K562 (cell line): ENCODE results near the gene CRABP2. TPM values are rescaled to one million over a fixed set of nuclear protein-coding genes. Genes with fewer than 3 reads are reported as not detected.

Experiments used
- BHLHE40 ChIP-seq: IDR thresholded peaks from 2 replicates; pipeline ENCODE4 v1.6.1; 2011; ENCODE audit warnings: low read length, improper control_type of control experiment
- BRCA1 ChIP-seq, 2 experiments: fragments of 450-650 bp in 1 of 2; sonication (generic) in 1 of 2; formaldehyde crosslinking in 1 of 2; IDR thresholded peaks; 2 replicates each; pipeline versions ENCODE4 v1.5.0 to v1.6.1; 2017 to 2020; ENCODE audit warnings: mild to moderate bottlenecking in 1 of 2, missing genetic modification reagents in 1 of 2
- E2F3 ChIP-seq: fragments of 250-450 bp; sonication (Bioruptor Pico); IDR thresholded peaks from 2 replicates; pipeline ENCODE4 v1.4.0; 2020; ENCODE audit warnings: mild to moderate bottlenecking
- KLF16 ChIP-seq: IDR thresholded peaks from 2 replicates; pipeline ENCODE4 v1.6.1; 2016; ENCODE audit warnings: antibody characterized with exemption
- NFATC3 ChIP-seq: fragments of 450-650 bp; IDR thresholded peaks from 2 replicates; pipeline ENCODE4 v1.6.1; 2017; ENCODE audit warnings: mild to moderate bottlenecking
- PTBP1 ChIP-seq: fragments of 200-400 bp; formaldehyde crosslinking; IDR thresholded peaks from 2 replicates; pipeline ENCODE4 v1.6.1; 2017; ENCODE audit warnings: low read depth, low read length
- RB1 ChIP-seq: fragments of 450-650 bp; IDR thresholded peaks from 2 replicates; pipeline ENCODE4 v1.6.1; 2017; ENCODE audit warnings: low read depth, mild to moderate bottlenecking
- SRSF7 ChIP-seq: fragments of 200-400 bp; formaldehyde crosslinking; optimal IDR thresholded peaks from 2 replicates; pipeline ENCODE3; 2017; ENCODE audit warnings: mild to moderate bottlenecking, low read depth, low read length
- TCF15 ChIP-seq: fragments of 250-450 bp; sonication (Bioruptor Pico); IDR thresholded peaks from 2 replicates; pipeline ENCODE4 v1.8.0; 2022; ENCODE audit warnings: moderate library complexity, mild to moderate bottlenecking, inconsistent platforms
- TCF7 ChIP-seq: sonication (generic); IDR thresholded peaks from 2 replicates; pipeline ENCODE4 v1.6.1; 2016; ENCODE audit warnings: antibody characterized with exemption, borderline replicate concordance
- ZFP36 ChIP-seq: fragments of 150-350 bp; IDR thresholded peaks from 2 replicates; pipeline ENCODE4 v1.6.1; 2018; ENCODE audit warnings: low read length, low read depth; ENCODE audit not compliant: partially characterized antibody
- ZNF165 ChIP-seq: fragments of 250-450 bp; sonication (Bioruptor Pico); IDR thresholded peaks from 2 replicates; pipeline ENCODE4 v1.4.0; 2020; ENCODE audit warnings: borderline replicate concordance
- ZNF318 ChIP-seq, 2 experiments: fragments of 450-650 bp; IDR thresholded peaks; 2 replicates each; pipeline ENCODE4 v1.6.1; 2016; ENCODE audit warnings: mild to moderate bottlenecking in 2 of 2, borderline replicate concordance in 1 of 2, low read depth in 1 of 2, moderate library complexity in 1 of 2
- ZNF717 ChIP-seq: fragments of 250-450 bp; sonication (Bioruptor Pico); IDR thresholded peaks from 2 replicates; pipeline ENCODE4 v1.5.0; 2021
- polyA plus RNA-seq, 8 experiments: library from polyadenylated mRNA; depleted of rRNA in 4 of 8; stranded (reverse) in 5 of 8; unstranded in 3 of 8; fragments of >200 nt; fragmentation: Nextera tagmentation in 2 of 8; fragmentation: Illumina TruSeq in 1 of 8; extraction: Ambion mirVana in 2 of 8; extraction: Trizol in 1 of 8; gene quantifications; 2 replicates each; pipeline versions ENCODE4 v1.2.1 to v1.2.3, GENCODE V29; 2011 to 2014; ENCODE audit warnings: inconsistent platforms in 1 of 8, missing spikeins in 1 of 8
- total RNA-seq, 7 experiments: library from RNA; depleted of rRNA in 6 of 7; stranded (reverse); fragments of >200 nt in 6 of 7; fragmentation: Illumina TruSeq in 2 of 7; extraction: Trizol in 2 of 7; gene quantifications; 2 replicates each; pipeline versions ENCODE4 v1.2.1 to v1.2.3, GENCODE V29; 2011 to 2021; ENCODE audit warnings: low replicate concordance in 1 of 7
- TF ChIP-seq, protein P1 (sequence below), 2 experiments: IDR thresholded peaks; 2 replicates each; pipeline ENCODE4 v1.6.1; 2011; ENCODE audit warnings: borderline replicate concordance in 1 of 2, control low read depth in 1 of 2, low read depth in 1 of 2, low read length in 1 of 2, mild to moderate bottlenecking in 1 of 2, mixed read lengths in 1 of 2, moderate library complexity in 1 of 2; ENCODE audit not compliant: insufficient read depth in 1 of 2, insufficient read length in 1 of 2, poor library complexity in 1 of 2, severe bottlenecking in 1 of 2; ENCODE audit errors: extremely low read depth in 1 of 2
- TF ChIP-seq, protein P2 (sequence below): fragments of 450-650 bp; formaldehyde crosslinking; IDR thresholded peaks from 2 replicates; pipeline ENCODE4 v1.4.0; 2020; ENCODE audit warnings: mild to moderate bottlenecking, mixed read lengths

The CRABP2 gene
- total and polyA plus RNA-seq, 9 of the 15 experiments (the other 6 are each of a cell fraction or from before 2014, with no cell fraction given) = 0.30 to 2.5 (median 0.82) TPM

DNA sequence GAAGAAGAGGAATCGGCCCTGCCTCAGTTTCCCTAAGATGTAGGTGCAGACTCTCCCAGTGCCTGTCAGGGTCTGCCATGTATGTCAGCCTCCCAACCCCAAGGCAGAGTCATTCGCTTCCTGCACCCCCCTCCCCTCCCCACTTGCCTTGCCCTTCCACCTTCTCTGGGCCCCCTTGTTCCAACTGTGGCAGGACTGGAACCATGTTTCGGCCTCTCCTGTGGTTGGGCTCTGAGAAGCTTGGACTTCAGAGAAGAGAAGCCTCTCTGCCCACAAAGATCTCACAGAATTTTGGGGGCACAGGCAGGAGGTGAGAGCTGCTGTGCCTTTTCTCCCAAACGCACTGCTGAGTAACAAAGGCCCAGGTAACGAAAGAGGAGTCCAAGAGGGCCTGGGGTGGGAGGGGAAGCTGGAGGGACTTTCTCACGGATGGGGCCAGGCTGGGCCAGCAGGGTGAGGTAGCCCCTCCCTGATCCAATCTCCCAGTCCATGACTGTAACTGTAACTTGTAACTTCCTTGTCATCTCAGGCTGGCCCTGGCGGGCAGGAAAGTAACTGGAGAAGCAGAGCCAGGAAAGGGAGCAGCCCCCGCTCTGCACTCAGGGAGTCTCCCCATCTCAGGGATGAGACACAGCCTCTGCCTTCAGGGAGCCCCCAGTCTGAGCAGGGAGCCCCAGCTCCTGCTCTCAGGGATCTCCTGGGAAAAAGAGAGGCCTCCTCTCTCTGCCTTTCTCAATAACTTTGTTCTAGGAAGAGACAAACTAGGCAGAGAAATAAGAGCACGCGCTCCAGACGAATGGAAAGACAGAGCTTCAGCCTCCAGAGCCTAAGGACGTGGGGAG, 11.3 kb downstream of the CRABP2 start (continued):
- TF ChIP-seq ZNF318 (IDR thresholded peaks at IDR 0.05; ENCODE audit: borderline replicate concordance in 1 of 2, low read depth in 1 of 2) (no peak), TCF15 (CRISPR knock-in tag) (no peak), ZFP36 (no peak), RB1 (no peak), BHLHE40 (no peak), ZNF717 (CRISPR knock-in tag) (peak; percentile 58; the same call in 1 of the 2 replicates), SRSF7 (no peak), KLF16 (no peak), NFATC3 (no peak), TCF7 (no peak), BRCA1 (IDR thresholded peaks at IDR 0.05) (no peak), BRCA1 (CRISPR knock-in tag; IDR thresholded peaks at IDR 0.05) (no peak), E2F3 (peak; percentile 33; the same call in 1 of the 2 replicates), ZNF165 (CRISPR knock-in tag) (no peak), PTBP1 (no peak)
- TF ChIP-seq, protein P1, sequence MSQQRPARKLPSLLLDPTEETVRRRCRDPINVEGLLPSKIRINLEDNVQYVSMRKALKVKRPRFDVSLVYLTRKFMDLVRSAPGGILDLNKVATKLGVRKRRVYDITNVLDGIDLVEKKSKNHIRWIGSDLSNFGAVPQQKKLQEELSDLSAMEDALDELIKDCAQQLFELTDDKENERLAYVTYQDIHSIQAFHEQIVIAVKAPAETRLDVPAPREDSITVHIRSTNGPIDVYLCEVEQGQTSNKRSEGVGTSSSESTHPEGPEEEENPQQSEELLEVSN (IDR thresholded peaks at IDR 0.05; ENCODE audit: borderline replicate concordance in 1 of 2, extremely low read depth in 1 of 2, insufficient read depth in 1 of 2, insufficient read length in 1 of 2, low read depth in 1 of 2, low read length in 1 of 2, poor library complexity in 1 of 2, severe bottlenecking in 1 of 2) = no peak
- TF ChIP-seq, protein P2, sequence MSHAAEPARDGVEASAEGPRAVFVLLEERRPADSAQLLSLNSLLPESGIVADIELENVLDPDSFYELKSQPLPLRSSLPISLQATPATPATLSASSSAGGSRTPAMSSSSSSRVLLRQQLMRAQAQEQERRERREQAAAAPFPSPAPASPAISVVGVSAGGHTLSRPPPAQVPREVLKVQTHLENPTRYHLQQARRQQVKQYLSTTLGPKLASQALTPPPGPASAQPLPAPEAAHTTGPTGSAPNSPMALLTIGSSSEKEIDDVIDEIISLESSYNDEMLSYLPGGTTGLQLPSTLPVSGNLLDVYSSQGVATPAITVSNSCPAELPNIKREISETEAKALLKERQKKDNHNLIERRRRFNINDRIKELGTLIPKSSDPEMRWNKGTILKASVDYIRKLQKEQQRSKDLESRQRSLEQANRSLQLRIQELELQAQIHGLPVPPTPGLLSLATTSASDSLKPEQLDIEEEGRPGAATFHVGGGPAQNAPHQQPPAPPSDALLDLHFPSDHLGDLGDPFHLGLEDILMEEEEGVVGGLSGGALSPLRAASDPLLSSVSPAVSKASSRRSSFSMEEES (CRISPR knock-in tag) = no peak
